ENCODE measurements around the gene DENND2C.

The DENND2C gene

GRCh38 chr1:114540821-114541220 lies 129.0 kb downstream of the DENND2C start:
- no peak for DNase-seq (ENCODE audit: low read depth)

DNA sequence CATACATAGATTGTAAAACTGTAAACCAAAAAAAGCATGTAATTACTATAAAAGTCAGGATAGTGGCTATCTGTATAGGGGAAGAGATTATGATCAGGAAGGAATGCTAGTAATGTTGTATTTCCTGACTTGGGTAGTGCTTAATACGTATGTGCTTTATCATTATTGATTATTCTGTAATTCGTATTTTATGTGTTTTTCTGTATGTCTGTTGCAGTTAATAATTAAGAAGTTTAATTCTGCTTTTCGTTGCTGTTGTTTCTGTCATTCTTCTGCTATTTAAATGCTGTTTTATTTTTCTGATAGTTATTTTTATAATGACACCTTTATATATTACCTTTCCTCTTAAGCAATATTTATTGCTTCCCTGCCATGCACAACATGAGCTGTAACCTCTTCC lies 129.6 kb downstream of the DENND2C start:
- DNase-seq (ENCODE audit: low read depth): no peak

DNA sequence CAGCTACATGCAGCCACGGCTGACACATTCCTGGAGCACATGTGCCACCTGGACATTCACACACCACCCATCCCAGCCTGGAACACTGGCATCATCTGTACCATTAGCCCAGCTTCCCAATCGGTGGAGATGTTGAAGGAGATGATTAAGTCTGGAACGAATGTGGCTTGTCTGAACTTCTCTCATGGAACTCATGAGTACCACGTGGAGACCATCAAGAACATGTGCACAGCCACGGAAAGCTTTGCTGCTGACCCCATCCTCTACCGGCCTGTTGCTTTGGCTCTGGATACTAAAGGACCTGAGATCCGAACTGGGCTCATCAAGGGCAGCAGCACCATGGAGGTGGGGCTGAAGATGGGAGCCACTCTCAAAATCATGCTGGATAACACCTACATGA lies 133.8 kb downstream of the DENND2C start:
- DNase-seq (ENCODE audit: low read depth): no peak

DNA sequence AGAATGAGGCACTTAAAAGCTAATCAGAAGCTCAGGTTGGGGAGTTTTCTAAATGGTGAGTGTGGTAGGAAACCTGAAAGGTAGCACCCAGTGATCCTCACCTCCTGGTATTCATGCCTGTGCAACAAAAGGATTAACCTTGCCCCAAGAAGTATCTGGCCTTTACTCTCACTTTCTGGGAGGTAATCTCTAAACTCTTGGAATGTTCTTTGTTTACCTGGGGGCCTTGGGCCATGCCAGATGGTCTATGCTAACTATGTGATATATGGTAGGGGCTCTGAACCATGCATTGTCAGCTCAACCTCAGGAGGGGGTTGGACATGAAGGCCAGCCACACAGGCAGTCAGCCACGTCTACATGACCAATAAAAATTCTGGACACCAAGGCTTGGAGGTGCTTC lies 134.4 kb downstream of the DENND2C start:
- no peak for DNase-seq (ENCODE audit: low read depth)
